A172 (cell line): ENCODE measurements around the gene FSIP1. TPM values are rescaled to one million over a fixed set of nuclear protein-coding genes. Genes with fewer than 3 reads are reported as not detected.

Source experiments
- DNase-seq: peaks from one replicate; pipeline ENCODE4 v3.0.0-alpha.2; 2015; ENCODE audit warnings: low spot score
- total RNA-seq: library from RNA; depleted of rRNA; stranded (reverse); fragments of >200 nt; shearing (Covaris generic); gene quantifications from 2 replicates; pipeline ENCODE4 v1.2.3, GENCODE V29; 2014

FSIP1 gene
- total RNA-seq, 1 experiment from 2014 or later, result 0.41 TPM

- no peak for DNase-seq
Observed at GRCh38 chr15:39582286-39582976, 200.2 kb downstream of the FSIP1 start.

GRCh38 chr15:39581793-39582285 lies 200.8 kb downstream of the FSIP1 start:
- no peak for DNase-seq

- DNase-seq, result no peak
Observed at GRCh38 chr15:39581242-39581792, 201.3 kb downstream of the FSIP1 start.

- peak; percentile 75 for DNase-seq
Observed at GRCh38 chr15:39580485-39581241, 202.0 kb downstream of the FSIP1 start, which contains the start of gene THBS1. Gene THBS1 (plus strand): TSS chr15:39581079. CDS start chr15:39581858, 779 bp downstream.

GRCh38 chr15:39580117-39580484 lies 202.5 kb downstream of the FSIP1 start:
- peak; percentile 71 for DNase-seq

GRCh38 chr15:39579487-39580116 lies 203.0 kb downstream of the FSIP1 start:
- peak; percentile 88 for DNase-seq

- DNase-seq, result peak; percentile 38
Observed at GRCh38 chr15:39578851-39579486, 203.7 kb downstream of the FSIP1 start.

GRCh38 chr15:39575180-39575579 lies 207.5 kb downstream of the FSIP1 start:
- no peak for DNase-seq

- DNase-seq, result no peak
Observed at GRCh38 chr15:39574427-39574826, 208.2 kb downstream of the FSIP1 start.

GRCh38 chr15:39573844-39574243 lies 208.8 kb downstream of the FSIP1 start:
- peak; percentile 23 for DNase-seq

- no peak for DNase-seq
Observed at GRCh38 chr15:39573287-39573686, 209.4 kb downstream of the FSIP1 start.

GRCh38 chr15:39565851-39566250 lies 216.8 kb downstream of the FSIP1 start:
- no peak for DNase-seq

GRCh38 chr15:39564972-39565665 lies 217.5 kb downstream of the FSIP1 start:
- no peak for DNase-seq

- no peak for DNase-seq
Observed at GRCh38 chr15:39558421-39558820, 224.2 kb downstream of the FSIP1 start.

- no peak for DNase-seq
Observed at GRCh38 chr15:39556461-39556860, 226.2 kb downstream of the FSIP1 start.

GRCh38 chr15:39555885-39556284 lies 226.8 kb downstream of the FSIP1 start:
- no peak for DNase-seq

- DNase-seq, result no peak
Observed at GRCh38 chr15:39554746-39555387, 227.8 kb downstream of the FSIP1 start.

GRCh38 chr15:39553947-39554693 lies 228.5 kb downstream of the FSIP1 start:
- DNase-seq, result no peak

- no peak for DNase-seq
Observed at GRCh38 chr15:39552556-39552955, 230.1 kb downstream of the FSIP1 start.

- DNase-seq, result no peak
Observed at GRCh38 chr15:39551476-39551875, 231.2 kb downstream of the FSIP1 start.
